GM12878 (cell line): Measurements from ENCODE around the gene PODN. TPM values are rescaled to one million over a fixed set of nuclear protein-coding genes. Genes with fewer than 3 reads are reported as not detected.
A peak's percentile ranks its signal among the peaks of the same experiment; 100 is the strongest.

Experiments
- ATAC-seq: fragments of 200-7000 bp; cut with Tn5 transposase; 3 replicates; pipeline ENCODE4 v1.9.1; 2020; ENCODE audit warnings: mild to moderate bottlenecking, moderate library complexity
- BruUV-seq: library from RNA; stranded (reverse); fragments of 400-500 nt; replicated peaks from 2 replicates; lab custom pipeline; 2021; lab: Mats Ljungman, UMichigan
- CTCF ChIA-PET: fragments of 300-600 bp; sonication (Branson Sonifier 250); formaldehyde crosslinking; extraction: SDS; loops from one replicate; lab custom pipeline; 2021; ENCODE audit warnings: inconsistent platforms; lab: Yijun Ruan, JAX
- POLR2A ChIA-PET: fragments of 350-600 bp; formaldehyde crosslinking; extraction: SDS; loops from one replicate; lab custom pipeline; 2021; ENCODE audit warnings: inconsistent platforms; lab: Charles Lee
- RAD21 ChIA-PET: fragments of 300-600 bp; sonication (Branson Sonifier 250); formaldehyde crosslinking; loops from one replicate; lab custom pipeline; 2023; ENCODE audit warnings: antibody characterized with exemption; ENCODE audit not compliant: unreplicated experiment; lab: Charles Lee
- SMC1A ChIA-PET: fragments of 300-600 bp; sonication (Branson Sonifier 250); formaldehyde crosslinking; loops from one replicate; lab custom pipeline; 2023; ENCODE audit not compliant: unreplicated experiment, uncharacterized antibody; lab: Charles Lee
- DNase-seq: peaks from one replicate; pipeline ENCODE4 v3.0.0-alpha.2; 2011; ENCODE audit warnings: low read depth, low spot score
- FAIRE-seq: peaks from 3 replicates; lab custom pipeline; 2011; peaks lifted over from hg19 to GRCh38; lab: Jason Lieb, UNC
- H2AFZ ChIP-seq: 2 replicates; pipeline ENCODE4 v1.6.0; 2011; ENCODE audit warnings: low read depth, low read length, control low read depth; ENCODE audit not compliant: control insufficient read depth
- H3K27ac ChIP-seq: 2 replicates; pipeline ENCODE4 v1.5.1; 2011; ENCODE audit warnings: control low read depth; ENCODE audit not compliant: control insufficient read depth, insufficient read depth
- H3K27me3 ChIP-seq, 2 experiments: replicated peaks in 1 of 2; 2 replicates each; pipeline versions ENCODE4 v1.6.0 to v1.6.1; 2011; ENCODE audit warnings: low read length in 1 of 2; ENCODE audit not compliant: control insufficient read depth in 2 of 2, insufficient read depth in 2 of 2
- H3K36me3 ChIP-seq, 2 experiments: 2 replicates each; pipeline ENCODE4 v1.5.1; 2011; ENCODE audit warnings: low read length in 1 of 2; ENCODE audit not compliant: control insufficient read depth in 2 of 2, insufficient read depth in 2 of 2
- H3K4me1 ChIP-seq: 2 replicates; pipeline ENCODE4 v1.6.1; 2011; ENCODE audit warnings: mild to moderate bottlenecking, low read length, moderate library complexity, mixed read lengths; ENCODE audit not compliant: control insufficient read depth, insufficient read depth
- H3K4me2 ChIP-seq: 2 replicates; pipeline ENCODE4 v1.6.0; 2011; ENCODE audit warnings: control low read depth; ENCODE audit not compliant: control insufficient read depth, insufficient read depth
- H3K4me3 ChIP-seq: fragments of 200-600 bp; sonication (generic); 2 replicates; pipeline ENCODE4 v1.5.1; 2016
- H3K79me2 ChIP-seq: 2 replicates; pipeline ENCODE4 v1.6.0; 2011; ENCODE audit warnings: low read length; ENCODE audit not compliant: control insufficient read depth, insufficient read depth
- H3K9ac ChIP-seq: 2 replicates; pipeline ENCODE4 v1.8.0; 2011; ENCODE audit warnings: low read length, control low read depth, mixed read lengths; ENCODE audit not compliant: control insufficient read depth, insufficient read depth
- H3K9me3 ChIP-seq: replicated peaks from 3 replicates; pipeline ENCODE4 v1.5.1; 2011; ENCODE audit warnings: mild to moderate bottlenecking, low read length; ENCODE audit not compliant: control insufficient read depth, insufficient read depth
- H4K20me1 ChIP-seq: 2 replicates; pipeline ENCODE4 v1.6.0; 2011; ENCODE audit not compliant: control insufficient read depth, insufficient read depth
- CBX5 ChIP-seq: sonication (generic); IDR thresholded peaks from 2 replicates; pipeline ENCODE4 v1.6.1; 2016; ENCODE audit warnings: low read depth, moderate library complexity, mild to moderate bottlenecking, inconsistent platforms
- KLF5 ChIP-seq: fragments of 450-650 bp; IDR thresholded peaks from 2 replicates; pipeline ENCODE4 v1.6.1; 2014; ENCODE audit warnings: mild to moderate bottlenecking; ENCODE audit not compliant: partially characterized antibody
- MEF2A ChIP-seq: IDR thresholded peaks from 2 replicates; pipeline ENCODE4 v1.6.1; 2011; ENCODE audit warnings: low read depth, mild to moderate bottlenecking, low read length, moderate library complexity; ENCODE audit not compliant: insufficient read depth
- MTA3 ChIP-seq: IDR thresholded peaks from 2 replicates; pipeline ENCODE4 v1.6.1; 2012; ENCODE audit warnings: low read length, inconsistent platforms, borderline replicate concordance
- NR2F1 ChIP-seq: fragments of 450-650 bp; conservative IDR thresholded peaks from 2 replicates; pipeline ENCODE4 v1.6.1; 2017; ENCODE audit warnings: mild to moderate bottlenecking
- RB1 ChIP-seq: fragments of 450-650 bp; formaldehyde crosslinking; IDR thresholded peaks from 2 replicates; pipeline ENCODE4 v1.6.1; 2017; ENCODE audit warnings: mild to moderate bottlenecking, borderline replicate concordance
- SIX5 ChIP-seq: IDR thresholded peaks from 2 replicates; pipeline ENCODE4 v1.6.1; 2011; ENCODE audit warnings: mild to moderate bottlenecking, low read depth, low read length, moderate library complexity; ENCODE audit not compliant: severe bottlenecking
- SP1 ChIP-seq: IDR thresholded peaks from one replicate; pipeline ENCODE4 v1.6.1; 2011; ENCODE audit warnings: low read depth, low read length
- TAF1 ChIP-seq: IDR thresholded peaks from 2 replicates; pipeline ENCODE4 v1.6.1; 2011; ENCODE audit warnings: mild to moderate bottlenecking, low read depth, low read length, borderline replicate concordance
- YY1 ChIP-seq: IDR thresholded peaks from 2 replicates; pipeline ENCODE4 v1.6.1; 2011; ENCODE audit warnings: low read depth, mild to moderate bottlenecking, low read length
- ZNF622 ChIP-seq: fragments of 450-650 bp; IDR thresholded peaks from 2 replicates; pipeline ENCODE4 v1.6.1; 2017; ENCODE audit warnings: mild to moderate bottlenecking, inconsistent platforms
- WGBS: methylation state at CpG from one replicate; pipeline ENCODE4 v1.1.6; 2016; ENCODE audit warnings: low lambda C conversion rate; ENCODE audit not compliant: insufficient replicate concordance, insufficient coverage; ENCODE audit errors: missing lambda C conversion rate; 5-methylcytosine and 5-hydroxymethylcytosine counted together
- in situ Hi-C: fragments of 300-500 bp; cut with MboI; formaldehyde crosslinking; loops from 9 replicates; pipeline ENCODE4 v1.14.3; 2018; ENCODE audit warnings: mixed read lengths
- intact Hi-C: fragments of 100-400 bp; cut with micrococcal nuclease; formaldehyde crosslinking; loops from one replicate; pipeline ENCODE4 v1.14.2; 2022; ENCODE audit not compliant: unreplicated experiment
- polyA plus RNA-seq, 11 experiments: library from polyadenylated mRNA; depleted of rRNA in 4 of 11; unstranded in 6 of 11; stranded (reverse) in 5 of 11; fragments of >200 nt; fragmentation: Nextera tagmentation in 4 of 11; fragmentation: Illumina TruSeq in 1 of 11; extraction: Ambion mirVana in 4 of 11; extraction: Trizol in 1 of 11; gene quantifications; 1 replicate in 1 of 11; 2 replicates in 10 of 11; pipeline versions ENCODE4 v1.2.1 to v1.2.3, GENCODE V29; 2011 to 2016; ENCODE audit warnings: inconsistent platforms in 2 of 11, missing spikeins in 2 of 11, low read depth in 1 of 11
- total RNA-seq, 4 experiments: library from RNA; depleted of rRNA in 3 of 4; stranded (reverse); fragments of >200 nt in 3 of 4; fragmentation: Illumina TruSeq in 1 of 4; extraction: Trizol in 1 of 4; gene quantifications; 2 replicates each; pipeline versions ENCODE4 v1.2.1 to v1.2.3, GENCODE V29; 2013 to 2021
- TF ChIP-seq, protein P1 (sequence below): IDR thresholded peaks from 2 replicates; pipeline ENCODE4 v1.6.1; 2012; ENCODE audit warnings: low read depth, low read length, improper control_type of control experiment
- TF ChIP-seq, protein P2 (sequence below): fragments of 450-650 bp; IDR thresholded peaks from 2 replicates; pipeline ENCODE4 v1.6.1; 2017; ENCODE audit warnings: borderline replicate concordance

Gene PODN
- total and polyA plus RNA-seq, 10 of the 15 experiments (the other 5 are each of a cell fraction or from before 2014, with no cell fraction given) = 0.10 TPM; not detected in 9

DNA sequence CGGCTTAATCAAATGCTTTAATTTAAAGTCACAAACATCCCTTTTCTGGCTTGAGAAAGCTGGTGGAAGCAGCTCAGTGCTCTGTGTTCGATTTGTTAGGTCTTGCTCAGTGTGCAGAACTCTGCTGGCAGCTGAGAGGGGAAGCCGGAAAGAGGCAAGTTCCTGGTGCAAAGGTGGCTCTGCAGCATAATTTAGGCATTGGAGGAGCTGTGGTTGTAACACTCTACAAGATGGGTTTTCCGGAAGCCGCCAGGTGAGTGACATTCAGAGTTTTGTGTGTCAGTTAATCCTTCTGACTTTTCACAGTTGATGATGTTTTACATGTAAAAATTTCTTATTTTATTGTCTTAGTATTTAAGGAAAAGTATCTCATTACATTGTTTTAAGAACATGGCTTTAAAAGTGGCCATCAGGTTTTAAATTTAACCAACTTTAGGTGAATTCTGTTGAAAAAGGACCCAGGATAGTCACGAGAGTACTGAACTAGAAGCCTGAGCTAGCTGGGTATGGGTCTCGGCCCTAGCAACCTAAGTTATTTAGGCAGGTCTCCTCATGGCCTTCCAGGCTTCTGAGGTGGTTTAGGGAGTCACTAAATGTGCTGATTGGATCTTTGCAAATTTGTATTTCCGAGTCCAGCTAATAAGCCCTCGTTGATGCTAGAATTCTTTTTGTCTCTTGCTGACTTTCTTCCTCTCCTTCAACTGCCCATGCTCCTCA, 47.1 kb upstream of the PODN start (continued):
- peak; percentile 52 for TF ChIP-seq SP1
- TF ChIP-seq SIX5 = peak; percentile 23
- no peak for TF ChIP-seq KLF5
- no peak for TF ChIP-seq CBX5
- TF ChIP-seq, protein P1, sequence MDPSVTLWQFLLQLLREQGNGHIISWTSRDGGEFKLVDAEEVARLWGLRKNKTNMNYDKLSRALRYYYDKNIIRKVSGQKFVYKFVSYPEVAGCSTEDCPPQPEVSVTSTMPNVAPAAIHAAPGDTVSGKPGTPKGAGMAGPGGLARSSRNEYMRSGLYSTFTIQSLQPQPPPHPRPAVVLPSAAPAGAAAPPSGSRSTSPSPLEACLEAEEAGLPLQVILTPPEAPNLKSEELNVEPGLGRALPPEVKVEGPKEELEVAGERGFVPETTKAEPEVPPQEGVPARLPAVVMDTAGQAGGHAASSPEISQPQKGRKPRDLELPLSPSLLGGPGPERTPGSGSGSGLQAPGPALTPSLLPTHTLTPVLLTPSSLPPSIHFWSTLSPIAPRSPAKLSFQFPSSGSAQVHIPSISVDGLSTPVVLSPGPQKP = peak; percentile 72; the same call in 1 of the 2 replicates
- TF ChIP-seq ZNF622 = no peak
- peak; percentile 84 for TF ChIP-seq TAF1

DNA sequence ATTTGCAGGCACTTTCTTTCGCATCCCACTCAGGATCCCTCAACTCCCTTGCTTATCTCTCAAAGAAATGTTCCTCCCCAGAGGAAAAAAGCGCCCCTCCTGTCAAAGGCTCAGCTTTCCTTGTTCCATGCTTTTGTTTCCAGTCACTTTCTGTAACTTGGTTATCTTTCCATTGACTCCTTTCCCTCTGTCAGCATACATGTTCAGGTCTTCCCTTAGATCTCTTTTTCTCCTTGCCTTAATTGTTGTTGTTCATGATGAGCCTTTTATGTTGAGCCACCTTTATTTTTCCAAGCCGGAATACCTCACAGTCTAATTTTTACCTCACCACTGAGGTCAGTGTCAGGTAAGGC, 46.5 kb upstream of the PODN start:
- ChIA-PET SMC1A (interaction anchor here (1.0 kb wide), 1 partner anchor 15 kb away, joined by 3 read pairs; no protein-coding TSS in a partner anchor), CTCF (interaction anchor here (1.6 to 2.0 kb wide), 2 partner anchors 94 to 167 kb away, joined by 4 read pairs; partner anchors contain the start of gene ECHDC2), POLR2A (no interaction called here), RAD21 (interaction anchor here (1.1 to 1.8 kb wide), 3 partner anchors 94 to 240 kb away, joined by 3 to 5 read pairs (median 4); partner anchors contain the start of genes ECHDC2 and ZYG11A)
- H2AFZ ChIP-seq = peak overlapping the region; percentile 82
- H3K4me1 ChIP-seq = no peaks in the 10 kb centered on the region
- ATAC-seq (no peak), DNase-seq (no peak), FAIRE-seq (no peak)
- no peaks in the 10 kb centered on the region for H3K9me3 ChIP-seq
- intact Hi-C loops (no loop called here), in situ Hi-C loops (no loop called here)
- BruUV-seq = no TSS peak
- no peaks in the 10 kb centered on the region for H4K20me1 ChIP-seq
- H3K9ac ChIP-seq = peak overlapping the region; percentile 70
- peaks cover 11% of the 10 kb centered on the region for H3K79me2 ChIP-seq
- H3K4me2 ChIP-seq = peak overlapping the region; percentile 79
- H3K27ac ChIP-seq = no peak overlapping the region; the same call in 1 of the 2 replicates
- 0 out of 4 replicates have a peak, but pooled peaks cover 0 to 3% of the 10 kb centered on the region in 2 experiments for H3K36me3 ChIP-seq
- H3K27me3 ChIP-seq = no peaks in the 10 kb centered on the region
- peak overlapping the region; percentile 68 for H3K4me3 ChIP-seq
- WGBS = 61% methylated on average over 3 of the region's 3 CpGs
- no peak for TF ChIP-seq MEF2A
- TF ChIP-seq NR2F1 = no peak
- no peak for TF ChIP-seq RB1
- no peak for TF ChIP-seq YY1
- TF ChIP-seq, protein P2, sequence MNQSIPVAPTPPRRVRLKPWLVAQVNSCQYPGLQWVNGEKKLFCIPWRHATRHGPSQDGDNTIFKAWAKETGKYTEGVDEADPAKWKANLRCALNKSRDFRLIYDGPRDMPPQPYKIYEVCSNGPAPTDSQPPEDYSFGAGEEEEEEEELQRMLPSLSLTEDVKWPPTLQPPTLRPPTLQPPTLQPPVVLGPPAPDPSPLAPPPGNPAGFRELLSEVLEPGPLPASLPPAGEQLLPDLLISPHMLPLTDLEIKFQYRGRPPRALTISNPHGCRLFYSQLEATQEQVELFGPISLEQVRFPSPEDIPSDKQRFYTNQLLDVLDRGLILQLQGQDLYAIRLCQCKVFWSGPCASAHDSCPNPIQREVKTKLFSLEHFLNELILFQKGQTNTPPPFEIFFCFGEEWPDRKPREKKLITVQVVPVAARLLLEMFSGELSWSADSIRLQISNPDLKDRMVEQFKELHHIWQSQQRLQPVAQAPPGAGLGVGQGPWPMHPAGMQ = no peak
- TF ChIP-seq MTA3 = no peak
